Spinal cord (tissue), 10 donors: ENCODE measurements around the gene RBBP9. TPM values are rescaled to one million over a fixed set of nuclear protein-coding genes. Genes with fewer than 3 reads are reported as not detected.
"Not testable (repeated sequence)": the region's sequence is repeated elsewhere in the genome, so short reads cannot be mapped to it uniquely, and the experiment has no call there.

Experiments
- DNase-seq, 6 donors: peaks; one replicate each; pipeline versions ENCODE4 v3.0.0 to v3.0.0-alpha.2; 2013 to 2015; ENCODE audit warnings: low spot score in 6 of 6, low read depth in 4 of 6
- H3K27ac ChIP-seq: one replicate; pipeline ENCODE4 v1.5.1; 2013; ENCODE audit warnings: low read depth, low read length, control low read depth
- H3K27me3 ChIP-seq: one replicate; pipeline ENCODE4 v1.6.1; 2013; ENCODE audit warnings: low read length; ENCODE audit not compliant: control insufficient read depth, insufficient read depth
- H3K36me3 ChIP-seq: one replicate; pipeline ENCODE4 v1.6.1; 2013; ENCODE audit warnings: low read length; ENCODE audit not compliant: control insufficient read depth, insufficient read depth
- H3K4me1 ChIP-seq: one replicate; pipeline ENCODE4 v1.6.1; 2013; ENCODE audit warnings: low read length; ENCODE audit not compliant: control insufficient read depth, insufficient read depth
- H3K4me3 ChIP-seq: one replicate; pipeline ENCODE4 v1.5.1; 2013; ENCODE audit warnings: low read depth, low read length, control low read depth
- H3K9me3 ChIP-seq: one replicate; pipeline ENCODE4 v1.6.1; 2013; ENCODE audit warnings: low read length; ENCODE audit not compliant: control insufficient read depth, insufficient read depth
- WGBS: methylation state at CpG from one replicate; pipeline ENCODE4 v1.1.5; 2013; ENCODE audit warnings: missing lambda C conversion rate; ENCODE audit not compliant: insufficient coverage; 5-methylcytosine and 5-hydroxymethylcytosine counted together
- polyA plus RNA-seq, 2 donors: library from polyadenylated mRNA; unstranded; fragments of 120-200 nt; gene quantifications; one replicate each; pipeline ENCODE4 v1.2.1, GENCODE V29; 2013; ENCODE audit not compliant: insufficient read length in 2 of 2
- total RNA-seq, 2 donors: library from RNA; depleted of rRNA in 1 of 2; stranded (reverse); fragments of 120-200 nt in 1 of 2; fragments of >200 nt in 1 of 2; gene quantifications; one replicate each; pipeline versions ENCODE4 v1.2.3 to v1.2.4, GENCODE V29; 2013 to 2014
- donor health status: healthy.

RBBP9 gene
- total and polyA plus RNA-seq, 4 donors = 26.0 to 33.1 (median 29.6) TPM

DNA sequence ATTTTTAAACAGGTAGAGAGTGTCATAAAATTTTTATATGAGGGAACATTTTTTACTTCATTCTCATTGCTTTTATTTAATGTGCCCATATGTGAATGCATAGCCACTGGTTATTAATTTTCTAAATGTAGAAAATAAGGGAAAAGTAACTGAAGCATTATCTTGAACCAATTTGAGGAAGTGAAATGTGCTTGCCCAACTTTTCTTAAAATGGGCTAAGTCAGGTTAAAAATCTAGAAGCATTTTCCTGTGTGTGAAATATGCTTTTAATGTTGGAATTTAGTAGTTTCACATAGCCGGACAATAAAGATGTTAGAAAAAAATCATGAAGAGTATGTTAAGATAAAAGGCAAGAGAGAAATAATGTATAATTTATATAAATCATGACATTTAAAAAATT lies 14.5 kb upstream of the RBBP9 start:
- no peak overlapping the region for H3K4me3 ChIP-seq
- WGBS = no CpG with 5 or more reads among the region's 1 CpG

DNA sequence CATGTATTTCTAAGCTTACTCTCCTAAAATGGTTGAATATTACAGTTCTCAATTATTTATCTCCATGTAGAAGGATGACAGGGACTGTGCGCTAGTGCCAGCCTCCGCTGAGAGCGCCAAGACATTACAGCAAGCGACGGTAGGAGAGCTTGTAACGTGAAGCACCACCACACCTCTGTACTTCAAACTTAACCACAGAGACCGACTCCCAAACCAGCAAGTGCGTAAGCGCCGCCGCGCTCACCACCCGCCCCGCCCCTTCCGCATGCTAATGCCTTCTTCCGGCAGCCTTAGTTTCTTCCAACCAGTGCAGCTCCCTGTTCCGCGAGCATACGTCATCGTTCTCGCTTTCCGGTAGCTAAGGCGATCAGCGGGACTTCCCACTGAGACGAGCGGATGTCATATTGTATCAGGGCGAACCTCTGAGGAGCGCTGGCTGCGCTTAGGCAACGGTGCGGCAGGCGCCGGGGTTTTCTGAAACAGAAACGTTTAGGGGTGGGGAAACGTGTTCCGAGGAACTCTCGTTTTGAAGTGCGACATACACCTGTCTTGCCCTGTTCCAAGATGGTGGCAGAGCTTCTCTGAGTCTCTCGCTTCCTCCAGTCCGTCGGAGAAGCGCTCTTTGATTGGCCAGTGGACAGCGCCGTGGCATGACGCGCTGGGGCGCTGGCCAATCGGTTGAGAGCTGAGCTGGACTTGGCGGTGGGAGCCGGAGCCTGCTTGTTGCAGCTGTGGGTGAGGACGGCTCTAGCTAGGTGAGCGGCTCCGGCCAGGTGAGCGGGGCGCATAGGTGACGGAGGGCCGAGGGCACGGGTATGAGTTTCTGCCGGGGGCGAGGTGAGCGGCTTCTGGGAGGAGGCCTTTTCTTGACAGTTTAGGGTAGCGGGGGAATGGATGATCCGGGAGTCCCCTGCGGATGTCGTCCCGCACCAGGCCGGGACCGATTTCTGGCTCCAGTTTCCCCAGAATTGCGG lies 10.5 kb upstream of the RBBP9 start, which contains the start of gene SEC23B:
SEC23B (plus strand) TSS at position 723 of the 974 bp plus-strand sequence. CDS start 2,896 bp downstream, outside the sequence.
- peak; percentile 91 to 99 (median 98) for DNase-seq
- Histone ChIP-seq H3K9me3 (no peaks in the 10 kb centered on the region), H3K27me3 (peaks cover 10% of the 10 kb centered on the region), H3K4me1 (peaks cover 14% of the 10 kb centered on the region), H3K36me3 (peaks cover 6% of the 10 kb centered on the region), H3K4me3 (peak within 1 kb of the TSS; percentile 90), H3K27ac (peak within 1 kb of the TSS; percentile 100)
- 0% methylated on average over 69 of the region's 69 CpGs for WGBS

More for the DNA sequence above, 14.5 kb upstream of the RBBP9 start:
- H3K27ac ChIP-seq = no peak overlapping the region
- peaks cover 10% of the 10 kb centered on the region for H3K4me1 ChIP-seq
- no peaks in the 10 kb centered on the region for H3K9me3 ChIP-seq
- no peak for DNase-seq
- no peaks in the 10 kb centered on the region for H3K27me3 ChIP-seq
- peaks cover 28% of the 10 kb centered on the region for H3K36me3 ChIP-seq

DNA sequence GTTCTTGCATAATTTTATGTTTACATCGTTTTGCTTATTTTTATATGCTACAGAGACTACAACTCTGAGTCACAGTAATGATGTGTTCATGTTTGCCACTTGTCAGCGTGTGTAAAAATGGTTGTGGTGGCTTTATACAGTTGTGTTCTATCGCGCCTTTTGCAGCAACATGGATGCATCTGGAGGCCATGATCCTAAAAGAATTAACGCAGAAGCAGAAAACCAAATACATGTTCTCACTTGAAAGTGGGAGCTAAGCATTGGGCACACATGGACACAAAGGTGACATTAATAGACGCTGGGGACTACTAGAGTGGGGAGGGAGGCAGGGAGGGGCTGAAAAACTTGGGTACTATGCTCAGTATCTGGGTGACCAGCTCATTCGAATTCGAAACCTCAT lies 9.7 kb upstream of the RBBP9 start:
- peaks cover 14% of the 10 kb centered on the region for H3K4me1 ChIP-seq
- peak overlapping the region; percentile 90 for H3K4me3 ChIP-seq
- peak overlapping the region; percentile 100 for H3K27ac ChIP-seq
- H3K9me3 ChIP-seq = no peaks in the 10 kb centered on the region
- WGBS = 67% methylated on average over 4 of the region's 8 CpGs
- H3K27me3 ChIP-seq = peaks cover 13% of the 10 kb centered on the region
- peaks cover 6% of the 10 kb centered on the region for H3K36me3 ChIP-seq
- DNase-seq = peak in 1 of 6 donors; percentile 30

DNA sequence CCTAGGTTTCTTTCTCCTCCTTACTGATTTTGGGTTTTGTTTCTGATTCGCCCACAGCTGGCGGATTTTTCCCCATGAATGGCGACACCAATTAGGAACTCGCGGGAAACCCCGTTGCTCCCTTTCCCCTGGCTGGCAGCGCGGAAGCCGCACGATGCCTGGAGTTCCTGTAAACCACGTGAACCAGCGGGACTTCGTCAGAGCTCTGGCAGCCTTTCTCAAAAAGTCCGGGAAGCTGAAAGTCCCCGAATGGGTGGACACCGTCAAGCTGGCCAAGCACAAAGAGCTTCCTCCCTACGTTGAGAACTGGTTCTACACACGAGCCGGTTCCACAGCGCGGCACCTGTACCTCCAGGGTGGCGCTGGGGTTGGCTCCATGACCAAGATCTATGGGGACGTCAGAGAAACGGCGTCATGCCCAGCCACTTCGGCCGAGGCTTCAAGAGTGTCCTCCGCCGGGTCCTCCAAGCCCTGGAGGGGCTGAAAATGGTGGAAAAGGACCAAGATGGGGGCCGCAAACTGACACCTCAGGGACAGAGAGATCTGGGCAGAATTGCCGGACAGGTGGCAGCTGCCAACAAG lies 7.5 kb upstream of the RBBP9 start:
- peaks cover 13% of the 10 kb centered on the region for H3K27me3 ChIP-seq
- no peak overlapping the region for H3K4me3 ChIP-seq
- 68% methylated on average over 30 of the region's 31 CpGs for WGBS
- no peaks in the 10 kb centered on the region for H3K9me3 ChIP-seq
- H3K4me1 ChIP-seq = peaks cover 14% of the 10 kb centered on the region
- peaks cover 2% of the 10 kb centered on the region for H3K36me3 ChIP-seq
- no peak overlapping the region for H3K27ac ChIP-seq
- DNase-seq = no peak

- WGBS = no CpG with 5 or more reads among the region's 1 CpG
Observed at GRCh38 chr20:18501672-18502071, 4.6 kb upstream of the RBBP9 start.

DNA sequence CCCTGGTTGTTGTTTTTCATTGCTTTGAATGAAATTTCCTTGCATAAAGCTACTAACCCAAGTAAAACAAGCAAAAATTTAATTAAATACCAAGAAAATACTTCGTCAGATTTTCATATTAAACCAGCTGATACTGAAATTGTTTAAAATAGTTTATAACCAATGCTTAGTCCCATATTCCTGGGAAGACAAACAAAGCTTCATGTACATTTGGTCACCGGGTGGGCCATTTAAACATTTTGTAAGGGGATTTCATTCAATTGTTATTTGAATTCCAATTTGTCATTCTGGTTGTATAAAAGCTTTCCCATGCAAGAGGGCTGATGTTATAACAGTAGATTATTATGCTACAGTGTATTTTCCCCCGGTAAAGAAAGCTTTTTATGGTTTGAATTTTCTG lies 578 bp upstream of the RBBP9 start:
- H3K36me3 ChIP-seq = no peaks in the 10 kb centered on the region
- DNase-seq = no peak
- H3K9me3 ChIP-seq = no peaks in the 10 kb centered on the region
- peak overlapping the region; percentile 98 for H3K4me3 ChIP-seq
- WGBS = no CpG with 5 or more reads among the region's 3 CpGs
- peaks cover 3% of the 10 kb centered on the region for H3K4me1 ChIP-seq
- H3K27me3 ChIP-seq = peaks cover 3% of the 10 kb centered on the region
- peak overlapping the region; percentile 85 for H3K27ac ChIP-seq

More at GRCh38 chr20:18501672-18502071, 4.6 kb upstream of the RBBP9 start:
- H3K27ac ChIP-seq, H3K4me3 ChIP-seq, H3K36me3 ChIP-seq, DNase-seq, H3K9me3 ChIP-seq, H3K4me1 ChIP-seq: not testable (repeated sequence)
- peaks cover 13% of the 10 kb centered on the region for H3K27me3 ChIP-seq

- Histone ChIP-seq H3K36me3 (no peaks in the 10 kb centered on the region), H3K4me1 (peaks cover 3% of the 10 kb centered on the region), H3K27ac (no peak overlapping the region), H3K9me3 (no peaks in the 10 kb centered on the region), H3K27me3 (no peaks in the 10 kb centered on the region), H3K4me3 (peak overlapping the region; percentile 98)
- peak in 2 of 6 donors; percentile 24 to 33 for DNase-seq
- 14% methylated on average over 3 of the region's 7 CpGs for WGBS
Observed at GRCh38 chr20:18496042-18496441, 983 bp downstream of the RBBP9 start.

GRCh38 chr20:18488301-18488700 lies 8.7 kb downstream of the RBBP9 start:
- Histone ChIP-seq H3K4me3 (no peak overlapping the region), H3K27ac (no peak overlapping the region), H3K36me3 (peaks cover 10% of the 10 kb centered on the region), H3K27me3 (no peaks in the 10 kb centered on the region), H3K4me1 (no peaks in the 10 kb centered on the region), H3K9me3 (no peaks in the 10 kb centered on the region)
- no CpG with 5 or more reads among the region's 3 CpGs for WGBS
- DNase-seq = no peak

GRCh38 chr20:18481596-18481995 lies 15.4 kb downstream of the RBBP9 start:
- WGBS = 95% methylated on average over 3 of the region's 4 CpGs
- DNase-seq = no peak
- no peaks in the 10 kb centered on the region for H3K4me1 ChIP-seq
- H3K27ac ChIP-seq = no peak overlapping the region
- no peaks in the 10 kb centered on the region for H3K27me3 ChIP-seq
- no peaks in the 10 kb centered on the region for H3K9me3 ChIP-seq
- peaks cover 30% of the 10 kb centered on the region for H3K36me3 ChIP-seq
- H3K4me3 ChIP-seq = no peak overlapping the region
